GM19193 (cell line): ENCODE data around the gene IGLL1.

Experiments
- POLR2A ChIP-seq: IDR thresholded peaks from 4 replicates; pipeline ENCODE4 v1.6.1; 2011; ENCODE audit not compliant: insufficient read depth, insufficient read length; ENCODE audit errors: extremely low read depth

The IGLL1 gene

GRCh38 chr22:23531283-23531956 lies 48.7 kb downstream of the IGLL1 start:
- no peak for TF ChIP-seq POLR2A

- TF ChIP-seq POLR2A = no peak
Measured at GRCh38 chr22:23530766-23531282, 49.3 kb downstream of the IGLL1 start.

DNA sequence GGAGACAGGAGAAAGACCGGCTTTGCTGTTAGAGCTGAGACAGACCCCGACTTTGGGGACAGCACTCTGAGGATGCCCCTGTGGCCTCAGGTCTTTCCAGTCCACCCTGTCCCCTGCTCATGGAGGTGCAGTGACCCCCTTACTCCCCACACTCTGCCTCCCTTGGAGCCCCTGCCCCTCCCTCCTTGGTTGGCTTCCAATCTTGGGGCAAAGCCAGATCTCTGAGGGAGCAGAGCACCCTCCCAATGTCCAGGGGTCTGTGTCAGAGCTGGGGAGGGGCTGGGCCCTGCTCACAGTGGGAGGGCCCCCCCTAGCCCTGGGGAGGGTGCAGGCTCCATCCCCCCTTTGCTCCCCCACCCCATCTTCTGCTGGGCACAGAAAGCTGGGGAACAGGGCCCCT lies 50.0 kb downstream of the IGLL1 start:
- no peak for TF ChIP-seq POLR2A

GRCh38 chr22:23529166-23530103 lies 50.7 kb downstream of the IGLL1 start:
- no peak for TF ChIP-seq POLR2A

DNA sequence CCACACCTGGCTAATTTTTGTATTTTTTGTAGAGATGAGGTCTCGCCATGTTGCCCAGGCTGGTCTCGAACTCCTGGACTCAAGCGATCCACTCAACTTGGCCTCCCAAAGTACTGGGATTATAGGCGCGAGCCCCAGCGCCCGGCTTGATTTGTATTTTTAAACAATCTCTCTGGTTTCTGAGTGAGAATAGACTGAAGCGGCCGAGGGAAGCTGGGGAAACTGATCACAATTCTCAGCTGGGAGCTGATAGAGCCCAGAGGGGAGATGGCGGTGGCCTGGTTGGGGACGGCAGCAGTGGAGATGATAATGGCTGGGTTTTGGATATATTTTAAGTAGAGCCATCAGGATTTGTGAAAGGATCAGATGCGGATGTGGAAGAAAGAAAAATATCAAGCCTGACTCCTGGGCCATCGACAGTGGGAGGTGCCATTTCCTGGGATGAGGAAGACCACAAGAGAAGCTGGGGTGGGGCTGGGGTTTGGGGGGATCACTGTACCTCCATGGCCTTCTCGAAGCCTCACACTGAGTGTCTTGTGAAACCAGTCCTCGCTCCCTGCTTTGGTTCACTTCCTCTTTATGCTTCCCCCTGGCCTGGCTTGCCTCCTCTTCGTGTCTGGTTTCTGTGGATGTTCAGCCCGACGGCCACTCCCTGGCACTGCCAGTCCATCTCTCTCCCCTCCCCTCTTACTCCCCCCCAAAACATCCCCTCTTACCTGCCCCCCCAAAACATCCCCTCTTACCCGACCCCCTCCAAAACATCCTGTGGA lies 51.9 kb downstream of the IGLL1 start:
- TF ChIP-seq POLR2A = no peak

DNA sequence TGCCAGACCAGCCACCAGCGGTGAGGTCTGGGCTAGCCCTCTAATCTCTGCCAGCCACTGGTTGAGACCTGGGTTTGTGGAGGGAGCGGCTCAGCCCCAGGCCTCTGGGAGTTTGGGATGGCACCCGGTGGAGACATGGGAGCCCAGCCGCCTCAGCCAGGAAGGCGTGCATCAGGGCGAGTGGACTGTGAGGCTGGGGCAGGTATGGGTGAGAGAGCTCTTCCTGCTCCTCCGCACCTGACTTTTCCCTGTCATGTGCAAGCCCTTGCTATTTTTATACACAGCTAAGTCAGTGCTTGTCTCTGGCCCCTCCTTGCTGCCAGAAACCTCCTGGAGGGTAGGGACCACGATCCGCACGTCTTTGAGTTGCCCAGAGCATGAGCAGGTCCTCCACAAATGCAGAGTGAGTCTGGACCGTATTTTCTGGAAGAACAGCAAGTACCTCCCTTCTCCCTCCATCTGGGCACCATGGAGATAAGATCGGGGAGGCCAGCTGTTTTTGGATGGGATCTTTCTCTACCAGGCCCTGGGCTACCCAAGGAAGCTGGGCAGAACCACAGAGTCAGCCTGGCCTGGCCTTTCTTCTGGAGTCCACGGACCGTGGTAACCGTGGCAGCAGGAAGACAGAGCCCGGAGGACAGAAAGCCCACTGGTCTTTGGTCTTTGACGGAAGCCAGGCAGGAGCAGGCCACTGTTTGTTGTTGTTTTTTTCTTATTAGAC lies 53.3 kb downstream of the IGLL1 start:
- no peak for TF ChIP-seq POLR2A

DNA sequence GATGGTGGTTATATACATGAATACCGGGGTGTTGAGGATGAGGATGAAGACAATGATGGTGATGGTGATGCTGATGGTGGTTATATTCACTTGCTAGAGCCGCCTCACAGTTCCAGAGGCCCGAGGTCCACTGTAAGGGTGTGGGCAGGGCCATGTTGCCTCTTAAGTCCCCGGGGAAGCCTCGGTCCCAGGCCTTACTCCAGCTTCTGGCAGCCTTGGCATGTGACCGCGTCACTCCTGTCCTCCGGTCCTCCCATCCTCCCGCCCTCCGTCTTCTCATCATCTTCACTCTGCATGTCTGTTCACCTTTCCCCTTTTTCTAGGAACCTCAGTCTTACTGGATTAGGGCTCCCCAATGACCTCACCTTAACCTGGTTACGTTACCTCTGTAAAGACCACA lies 54.6 kb downstream of the IGLL1 start:
- no peak for TF ChIP-seq POLR2A

DNA sequence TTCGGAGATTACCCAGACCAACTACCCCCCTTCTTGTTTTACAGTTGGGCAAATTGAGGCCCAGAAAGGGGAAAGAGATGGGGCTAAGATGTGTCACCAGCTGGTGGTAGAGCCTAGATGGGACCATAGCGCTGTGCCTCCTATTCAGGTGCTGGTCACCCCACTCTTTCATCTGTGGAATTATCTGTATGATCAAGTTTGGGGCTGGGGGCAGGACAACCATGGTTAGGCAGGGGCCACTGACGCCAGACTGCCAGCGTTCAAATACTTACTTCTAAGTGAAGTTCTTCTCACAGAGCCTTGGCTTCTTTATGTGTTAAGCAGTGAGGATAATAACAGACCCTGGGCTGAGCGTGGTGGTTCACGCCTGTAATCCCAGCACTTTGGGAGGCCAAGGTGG lies 55.9 kb downstream of the IGLL1 start:
- TF ChIP-seq POLR2A = no peak

DNA sequence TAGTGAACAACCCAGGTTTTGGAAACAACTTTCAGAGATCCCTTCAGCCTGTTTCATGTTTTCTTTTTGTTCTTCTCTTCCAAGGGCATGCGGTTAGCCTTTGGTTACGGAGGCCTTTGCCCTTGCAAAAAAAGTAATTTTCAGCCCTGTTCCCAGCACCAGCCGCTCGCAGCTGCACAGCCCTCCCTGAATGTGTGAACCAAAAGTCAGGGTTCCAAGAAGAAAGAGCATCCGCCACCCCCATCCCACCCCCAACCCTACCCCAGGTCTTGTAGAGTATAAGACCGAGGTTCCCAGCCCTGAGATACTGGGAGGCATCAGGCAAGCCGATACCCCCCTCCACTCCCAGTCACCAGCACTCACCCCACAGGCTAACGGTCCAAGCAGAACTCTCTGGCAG lies 56.4 kb downstream of the IGLL1 start:
- TF ChIP-seq POLR2A = no peak
